Keratinocyte (primary cell): ENCODE results near the gene DPH6.

Source experiments
- CTCF ChIP-seq, 3 experiments: IDR thresholded peaks in 1 of 3; conservative IDR thresholded peaks in 1 of 3; optimal IDR thresholded peaks in 1 of 3; 2 replicates in 2 of 3; 3 replicates in 1 of 3; pipeline versions ENCODE3 to v1.5.1; 2011; ENCODE audit warnings: low read length in 3 of 3, mild to moderate bottlenecking in 3 of 3, moderate library complexity in 2 of 3, control low read depth in 1 of 3, inconsistent platforms in 1 of 3; ENCODE audit not compliant: insufficient read depth in 2 of 3; ENCODE audit errors: extremely low read depth in 1 of 3
- EZH2 ChIP-seq: IDR thresholded peaks from one replicate; pipeline ENCODE4 v1.6.1; 2012; ENCODE audit warnings: inconsistent platforms, mild to moderate bottlenecking, low read length, moderate library complexity

GRCh38 chr15:35491999-35492398, 54.0 kb downstream of the DPH6 start:
- TF ChIP-seq CTCF (optimal IDR thresholded peaks at IDR 0.05 in 1 of 3, IDR thresholded peaks at IDR 0.05 in 1 of 3, conservative IDR thresholded peaks at IDR 0.05 in 1 of 3; ENCODE audit: extremely low read depth in 1 of 3, insufficient read depth in 2 of 3, low read length in 3 of 3) = no peak
- no peak for TF ChIP-seq EZH2
